ENCODE measurements around the gene MATN4.

MATN4 gene

GRCh38 chr20:45288860-45289259 lies 19.2 kb downstream of the MATN4 start:
- no peak for FAIRE-seq

- no peak for FAIRE-seq
Measured at GRCh38 chr20:45288376-45288775, 19.7 kb downstream of the MATN4 start.

GRCh38 chr20:45283551-45284057 lies 24.5 kb downstream of the MATN4 start:
- no peak for FAIRE-seq

GRCh38 chr20:45282700-45283550 lies 25.2 kb downstream of the MATN4 start:
- no peak for FAIRE-seq

GRCh38 chr20:45279992-45280391 lies 28.1 kb downstream of the MATN4 start:
- no peak for FAIRE-seq

- FAIRE-seq = no peak
Measured at GRCh38 chr20:45275338-45275737, 32.8 kb downstream of the MATN4 start.

GRCh38 chr20:45269754-45270270 lies 38.3 kb downstream of the MATN4 start:
- FAIRE-seq = no peak

GRCh38 chr20:45269056-45269455 lies 39.0 kb downstream of the MATN4 start:
- no peak for FAIRE-seq

- no peak for FAIRE-seq
Measured at GRCh38 chr20:45268531-45268930, 39.6 kb downstream of the MATN4 start.

GRCh38 chr20:45266977-45267376 lies 41.1 kb downstream of the MATN4 start:
- no peak for FAIRE-seq

- FAIRE-seq = no peak
Measured at GRCh38 chr20:45263556-45264266, 44.4 kb downstream of the MATN4 start.

- no peak for FAIRE-seq
Measured at GRCh38 chr20:45258664-45259063, 49.4 kb downstream of the MATN4 start.

- no peak for FAIRE-seq
Measured at GRCh38 chr20:45258259-45258658, 49.8 kb downstream of the MATN4 start.

GRCh38 chr20:45257711-45258110 lies 50.4 kb downstream of the MATN4 start:
- FAIRE-seq = no peak

GRCh38 chr20:45257161-45257560 lies 50.9 kb downstream of the MATN4 start:
- FAIRE-seq = no peak

GRCh38 chr20:45254383-45255262 lies 53.5 kb downstream of the MATN4 start, which contains the start of gene SLPI:
Gene SLPI (minus strand): TSS chr20:45254564. CDS start chr20:45254543, 21 bp downstream.
- FAIRE-seq = no peak

GRCh38 chr20:45253261-45253660 lies 54.8 kb downstream of the MATN4 start:
- FAIRE-seq = no peak

- no peak for FAIRE-seq
Measured at GRCh38 chr20:45251884-45252560, 56.1 kb downstream of the MATN4 start.

GRCh38 chr20:45248609-45249008 lies 59.5 kb downstream of the MATN4 start:
- no peak for FAIRE-seq

- FAIRE-seq = no peak
Measured at GRCh38 chr20:45247865-45248264, 60.2 kb downstream of the MATN4 start.

GRCh38 chr20:45246109-45246508 lies 62.0 kb downstream of the MATN4 start:
- no peak for FAIRE-seq
